ENCODE results near the gene ARMH1. TPM values are rescaled to one million over a fixed set of nuclear protein-coding genes. Genes with fewer than 3 reads are reported as not detected.

Gene ARMH1
- total and polyA plus RNA-seq, 10 donors = 12.2 to 86.0 (median 20.8) TPM

GRCh38 chr1:44713321-44713781, 38.8 kb downstream of the ARMH1 start:
- H3K27ac ChIP-seq = peak overlapping the region in 6 of 8 donors; percentile 58 to 85 (median 75)
- H3K4me3 ChIP-seq = peak overlapping the region in 1 of 8 donors; percentile 30
- peaks cover 10 to 67% (median 40%) of the 10 kb centered on the region in 6 donors for H3K4me1 ChIP-seq
- intact Hi-C loops (cut with DNase I; ENCODE audit: low total_unique reads) = no loop called here
- TF ChIP-seq POLR2AphosphoS5 (IDR thresholded peaks at IDR 0.05) = no peak
- TF ChIP-seq, protein P1, sequence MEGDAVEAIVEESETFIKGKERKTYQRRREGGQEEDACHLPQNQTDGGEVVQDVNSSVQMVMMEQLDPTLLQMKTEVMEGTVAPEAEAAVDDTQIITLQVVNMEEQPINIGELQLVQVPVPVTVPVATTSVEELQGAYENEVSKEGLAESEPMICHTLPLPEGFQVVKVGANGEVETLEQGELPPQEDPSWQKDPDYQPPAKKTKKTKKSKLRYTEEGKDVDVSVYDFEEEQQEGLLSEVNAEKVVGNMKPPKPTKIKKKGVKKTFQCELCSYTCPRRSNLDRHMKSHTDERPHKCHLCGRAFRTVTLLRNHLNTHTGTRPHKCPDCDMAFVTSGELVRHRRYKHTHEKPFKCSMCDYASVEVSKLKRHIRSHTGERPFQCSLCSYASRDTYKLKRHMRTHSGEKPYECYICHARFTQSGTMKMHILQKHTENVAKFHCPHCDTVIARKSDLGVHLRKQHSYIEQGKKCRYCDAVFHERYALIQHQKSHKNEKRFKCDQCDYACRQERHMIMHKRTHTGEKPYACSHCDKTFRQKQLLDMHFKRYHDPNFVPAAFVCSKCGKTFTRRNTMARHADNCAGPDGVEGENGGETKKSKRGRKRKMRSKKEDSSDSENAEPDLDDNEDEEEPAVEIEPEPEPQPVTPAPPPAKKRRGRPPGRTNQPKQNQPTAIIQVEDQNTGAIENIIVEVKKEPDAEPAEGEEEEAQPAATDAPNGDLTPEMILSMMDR (IDR thresholded peaks at IDR 0.05 in 8 of 11, conservative IDR thresholded peaks at IDR 0.05 in 3 of 11) = no peak
- TF ChIP-seq POLR2A (IDR thresholded peaks at IDR 0.05) = no peak
- 24 to 36% (median 32%) methylated on average over 5 to 6 of the region's 6 CpGs for WGBS, 5 donors
- H3K27me3 ChIP-seq (replicated peaks in 1 of 7) = peaks cover 0 to 4% (median 0%) of the 10 kb centered on the region in 7 donors
- no peaks in the 10 kb centered on the region for H3K9me3 ChIP-seq
- DNase-seq = no peak
- H3K36me3 ChIP-seq = no peaks in the 10 kb centered on the region

- peaks cover 10 to 72% (median 41%) of the 10 kb centered on the region in 6 donors for H3K4me1 ChIP-seq
- 73 to 78% (median 77%) methylated on average over 7 of the region's 7 CpGs for WGBS, 5 donors
- peak overlapping the region in 5 of 8 donors; percentile 51 to 85 (median 76) for H3K27ac ChIP-seq
- TF ChIP-seq, protein P1 (IDR thresholded peaks at IDR 0.05 in 8 of 11, conservative IDR thresholded peaks at IDR 0.05 in 3 of 11) = no peak
- no peak for TF ChIP-seq POLR2AphosphoS5 (IDR thresholded peaks at IDR 0.05)
- TF ChIP-seq POLR2A (IDR thresholded peaks at IDR 0.05) = no peak
- H3K36me3 ChIP-seq = no peaks in the 10 kb centered on the region
- H3K9me3 ChIP-seq = no peaks in the 10 kb centered on the region
- peaks cover 0 to 4% (median 0%) of the 10 kb centered on the region in 7 donors for H3K27me3 ChIP-seq (replicated peaks in 1 of 7)
- intact Hi-C loops (cut with DNase I; ENCODE audit: low total_unique reads) = no loop called here
- H3K4me3 ChIP-seq = no peak overlapping the region
- peak; percentile 64 for DNase-seq
These were observed 40.0 kb downstream of the ARMH1 start for GRCh38 chr1:44714532-44714931.

DNA sequence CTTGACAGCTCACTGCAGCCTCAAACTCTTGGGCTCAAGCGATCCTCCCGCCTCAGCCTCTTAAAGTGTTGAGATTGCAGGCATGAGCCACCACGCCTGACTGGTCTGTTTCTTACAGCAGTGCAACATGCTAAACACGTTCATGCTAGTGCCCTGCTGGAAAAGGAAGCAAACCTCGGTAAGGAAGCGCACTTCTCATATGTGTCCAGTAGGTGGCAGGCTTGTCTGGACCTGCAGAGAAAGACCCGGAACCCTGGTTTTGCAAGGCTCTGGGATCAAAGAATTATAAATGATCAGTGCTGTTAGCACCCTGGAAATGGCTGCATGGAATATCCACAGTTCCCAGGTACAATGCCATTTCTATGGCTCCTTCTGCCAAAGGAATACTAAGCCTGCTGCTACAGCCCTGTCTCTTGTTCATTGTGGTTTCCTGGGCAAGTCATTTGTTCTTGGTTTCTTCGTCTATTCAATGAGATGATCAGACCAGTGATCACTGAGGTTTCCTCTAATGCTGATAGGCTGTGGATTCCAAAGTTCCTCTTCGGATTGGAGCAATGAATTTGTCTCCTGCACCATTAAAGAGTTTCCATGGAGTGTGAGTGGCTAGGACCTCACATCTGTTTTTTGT, 40.5 kb downstream of the ARMH1 start:
- Histone ChIP-seq H3K36me3 (no peaks in the 10 kb centered on the region), H3K27ac (peak overlapping the region in 5 of 8 donors; percentile 51 to 85 (median 76)), H3K4me1 (peaks cover 10 to 77% (median 41%) of the 10 kb centered on the region in 6 donors), H3K4me3 (peak overlapping the region in 1 of 8 donors; percentile 24), H3K9me3 (no peaks in the 10 kb centered on the region), H3K27me3 (replicated peaks in 1 of 7) (peaks cover 0 to 4% (median 0%) of the 10 kb centered on the region in 7 donors)
- intact Hi-C loops (cut with DNase I; ENCODE audit: low total_unique reads) = no loop called here
- 3 to 7% (median 5%) methylated on average over 9 of the region's 9 CpGs for WGBS, 5 donors
- peak; percentile 81 for DNase-seq
- TF ChIP-seq POLR2A (IDR thresholded peaks at IDR 0.05) (no peak), POLR2AphosphoS5 (IDR thresholded peaks at IDR 0.05) (peak in 1 of 3 donors; percentile 42)
- TF ChIP-seq, protein P1 (IDR thresholded peaks at IDR 0.05 in 8 of 11, conservative IDR thresholded peaks at IDR 0.05 in 3 of 11) = peak; percentile 70 to 95 (median 89)

DNA sequence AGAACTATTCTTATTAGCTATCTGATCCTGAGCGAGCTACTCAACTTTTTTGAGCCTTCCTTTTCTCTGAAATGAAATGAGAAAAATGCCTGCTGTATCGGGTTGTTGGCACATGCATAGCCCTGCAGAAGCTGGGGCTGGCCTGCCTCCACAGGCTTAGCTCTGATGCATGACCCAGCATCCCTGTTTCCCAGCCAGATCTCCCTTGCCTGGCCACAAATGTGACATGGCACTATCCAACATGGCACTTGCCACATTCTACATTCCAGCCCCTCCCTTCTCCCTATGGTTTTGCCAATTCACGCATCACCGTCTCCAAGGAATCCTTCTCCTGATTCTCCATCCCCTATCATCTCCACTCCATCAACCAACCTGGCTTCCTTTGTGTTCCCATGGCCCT, 42.6 kb downstream of the ARMH1 start:
- 88 to 94% (median 90%) methylated on average over 4 of the region's 4 CpGs for WGBS, 5 donors
- no peaks in the 10 kb centered on the region for H3K36me3 ChIP-seq
- H3K27me3 ChIP-seq (replicated peaks in 1 of 7) = peaks cover 0 to under 1% (median 0%) of the 10 kb centered on the region in 7 donors
- H3K9me3 ChIP-seq = no peaks in the 10 kb centered on the region
- DNase-seq = peak; percentile 51
- intact Hi-C loops (cut with DNase I; ENCODE audit: low total_unique reads) = no loop called here
- TF ChIP-seq POLR2A (IDR thresholded peaks at IDR 0.05) = no peak
- H3K4me1 ChIP-seq = peaks cover 10 to 92% (median 52%) of the 10 kb centered on the region in 6 donors
- H3K27ac ChIP-seq = peak overlapping the region in 2 of 8 donors; percentile 12 to 51
- no peak overlapping the region for H3K4me3 ChIP-seq

Data from spleen (tissue), 11 donors.